GM19452 (cell line): Measurements from ENCODE around the gene BGLAP.
"Not testable (repeated sequence)": the region's sequence is repeated elsewhere in the genome, so short reads cannot be mapped to it uniquely, and the experiment has no call there.

Experiments
- ATAC-seq: cut with Tn5 transposase; IDR thresholded peaks from one replicate; pipeline ENCODE4 v1.9.1; 2021; ENCODE audit not compliant: unreplicated experiment

BGLAP gene

DNA sequence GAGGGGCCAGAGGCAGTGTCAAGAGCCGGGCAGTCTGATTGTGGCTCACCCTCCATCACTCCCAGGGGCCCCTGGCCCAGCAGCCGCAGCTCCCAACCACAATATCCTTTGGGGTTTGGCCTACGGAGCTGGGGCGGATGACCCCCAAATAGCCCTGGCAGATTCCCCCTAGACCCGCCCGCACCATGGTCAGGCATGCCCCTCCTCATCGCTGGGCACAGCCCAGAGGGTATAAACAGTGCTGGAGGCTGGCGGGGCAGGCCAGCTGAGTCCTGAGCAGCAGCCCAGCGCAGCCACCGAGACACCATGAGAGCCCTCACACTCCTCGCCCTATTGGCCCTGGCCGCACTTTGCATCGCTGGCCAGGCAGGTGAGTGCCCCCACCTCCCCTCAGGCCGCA lies at the start of gene BGLAP:
Gene BGLAP (plus strand): TSS at position 259 of the 400 bp plus-strand sequence. CDS start 48 bp downstream, at position 307.
- ATAC-seq, result no peak

DNA sequence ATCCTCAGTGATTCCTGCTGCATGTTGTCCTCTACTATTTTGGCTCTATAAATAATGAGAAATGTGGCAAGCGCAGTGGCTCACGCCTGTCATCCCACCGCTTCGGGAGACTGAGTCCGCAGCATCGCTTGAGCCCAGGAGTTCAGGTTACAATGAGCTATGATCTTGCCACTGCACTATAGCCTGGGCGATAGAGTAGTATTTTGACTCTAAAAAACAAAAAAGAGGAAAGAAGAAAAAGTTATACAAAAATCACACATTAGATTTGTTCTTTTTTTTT lies 48.8 kb upstream of the BGLAP start:
- ATAC-seq, result no peak

DNA sequence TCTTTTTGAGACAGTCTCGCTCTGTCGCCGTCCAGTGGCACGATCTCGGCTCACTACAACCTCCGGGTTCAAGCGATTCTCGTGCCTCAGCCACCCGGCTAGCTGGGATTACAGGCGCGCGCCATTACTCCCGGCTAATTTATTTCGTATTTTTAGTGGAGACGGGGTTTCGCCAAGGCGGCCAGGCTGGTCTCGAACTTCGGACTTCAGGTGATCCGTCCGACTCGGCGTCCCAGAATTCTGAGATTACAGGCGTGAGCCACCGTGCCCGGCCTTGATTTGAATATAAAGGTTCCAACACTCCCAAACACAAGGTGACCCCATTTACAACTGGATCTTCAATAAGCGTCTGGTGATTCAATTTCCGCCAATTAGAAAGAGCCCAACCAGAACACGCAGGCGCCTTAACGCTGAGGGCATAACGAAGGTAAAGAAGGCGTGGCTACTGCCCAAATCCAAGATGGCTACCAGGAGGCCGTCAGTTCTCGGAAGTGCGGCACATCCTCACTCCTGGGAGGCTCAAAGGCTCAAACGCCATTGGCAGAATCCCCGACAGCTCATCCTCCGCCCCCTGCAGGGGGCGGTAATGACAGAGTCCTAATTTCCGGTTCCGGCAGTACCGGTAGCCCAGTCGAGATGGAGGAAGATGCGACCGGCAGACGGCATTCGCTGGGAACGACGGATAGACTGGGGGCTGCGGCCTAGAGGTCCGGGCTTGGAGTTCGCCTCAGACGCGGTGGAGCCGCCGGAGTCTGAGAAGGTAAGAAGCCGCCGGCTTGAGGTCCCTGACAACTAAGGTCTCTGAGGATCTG lies 48.3 kb upstream of the BGLAP start, which contains the start of gene SLC25A44:
Gene SLC25A44 (plus strand): TSS at position 617 of the 812 bp plus-strand sequence. CDS start 5,744 bp downstream, outside the sequence.
- ATAC-seq, result peak; percentile 95

DNA sequence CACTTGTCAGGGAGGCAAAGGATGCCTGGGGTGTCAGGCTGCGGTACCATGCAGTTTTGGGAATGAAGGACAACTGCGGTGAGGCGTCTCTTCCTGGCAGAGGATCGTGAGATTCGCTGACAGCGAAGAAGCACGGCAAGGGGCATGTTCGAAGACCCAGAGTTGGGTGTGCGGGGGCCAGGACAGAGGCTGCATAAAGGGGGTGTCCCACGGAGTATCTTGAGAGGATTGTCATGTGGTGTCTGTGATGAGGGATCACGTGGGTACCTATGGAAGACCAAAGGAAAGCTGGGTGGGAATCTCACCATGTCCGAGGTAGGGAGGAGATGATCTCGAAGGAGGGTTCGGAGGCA lies 47.7 kb upstream of the BGLAP start:
- no peak for ATAC-seq

DNA sequence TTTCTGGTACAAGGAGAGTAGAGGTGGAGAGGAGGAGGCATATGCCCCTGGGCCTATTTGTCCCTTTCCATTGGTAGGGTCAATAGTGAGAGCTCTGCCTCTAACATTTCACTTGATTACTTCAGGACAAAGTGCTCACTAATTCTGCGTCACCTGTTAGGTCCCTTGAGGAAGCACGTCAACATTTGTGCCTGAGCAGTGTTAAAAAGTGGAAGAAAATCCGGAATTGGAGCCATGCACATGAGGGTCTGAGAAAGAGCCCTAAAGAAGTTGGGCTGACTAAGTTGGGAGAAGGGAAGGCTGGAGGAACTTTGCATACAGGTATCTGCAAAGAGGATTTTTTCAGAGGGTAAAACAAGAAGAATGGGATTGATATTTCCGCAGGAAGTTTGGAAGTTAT lies 46.1 kb upstream of the BGLAP start:
- ATAC-seq, result no peak

DNA sequence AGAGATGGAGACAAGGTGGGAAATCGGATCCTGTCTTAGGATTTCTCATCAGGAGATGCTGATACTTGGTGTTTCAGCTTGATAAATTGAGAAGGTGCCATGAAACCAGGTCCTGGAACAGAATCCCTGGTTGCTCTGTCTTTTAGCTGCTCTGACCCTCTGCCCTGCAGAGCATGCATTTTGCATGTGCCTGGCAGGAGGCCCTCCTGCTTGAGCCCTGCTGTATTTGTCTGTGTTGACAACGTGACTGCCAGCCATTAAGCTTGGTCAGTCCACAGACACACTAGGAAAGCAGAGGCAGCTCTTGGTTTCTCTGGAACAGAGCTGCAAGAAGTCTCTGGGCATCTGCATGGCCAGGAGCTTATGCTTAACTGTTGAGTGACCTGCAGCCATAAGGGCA lies 45.5 kb upstream of the BGLAP start:
- ATAC-seq, result no peak

DNA sequence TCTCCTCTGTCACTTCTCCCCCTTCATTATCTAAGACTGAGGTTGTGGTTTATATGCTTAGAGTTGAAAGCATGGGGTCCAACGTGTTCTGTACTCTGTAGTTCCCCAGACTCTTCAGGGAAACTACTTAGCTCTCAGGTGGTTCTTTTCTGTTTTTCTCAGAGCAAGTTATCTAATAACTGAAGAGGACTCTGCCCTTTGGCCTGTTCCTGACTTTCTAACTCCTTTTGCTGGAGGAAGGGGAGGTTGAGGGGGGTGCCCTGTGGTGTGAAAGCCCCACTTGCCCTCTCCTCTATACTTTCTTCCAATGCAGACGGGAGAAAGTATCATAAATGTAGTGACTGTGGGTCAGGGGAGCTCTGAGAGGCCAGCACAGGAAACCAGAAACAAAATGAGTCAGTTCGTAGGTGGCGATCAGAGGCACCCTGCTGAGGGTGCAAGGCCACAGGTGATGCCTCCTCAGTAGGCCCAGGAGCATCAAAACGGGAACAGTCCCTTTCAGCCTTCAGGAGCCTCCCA lies 43.1 kb upstream of the BGLAP start:
- ATAC-seq, result no peak

DNA sequence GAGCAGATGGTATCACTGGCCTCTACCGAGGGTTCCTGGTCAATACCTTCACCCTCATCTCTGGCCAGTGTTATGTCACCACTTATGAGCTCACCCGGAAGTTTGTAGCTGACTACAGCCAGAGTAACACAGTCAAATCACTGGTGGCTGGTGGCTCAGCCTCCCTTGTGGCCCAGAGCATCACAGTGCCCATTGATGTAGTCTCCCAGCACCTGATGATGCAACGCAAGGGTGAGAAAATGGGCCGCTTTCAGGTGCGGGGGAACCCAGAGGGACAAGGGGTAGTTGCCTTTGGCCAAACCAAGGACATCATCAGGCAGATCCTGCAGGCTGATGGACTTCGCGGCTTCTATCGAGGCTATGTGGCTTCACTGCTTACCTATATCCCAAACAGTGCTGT lies 41.9 kb upstream of the BGLAP start:
- ATAC-seq, result no peak

DNA sequence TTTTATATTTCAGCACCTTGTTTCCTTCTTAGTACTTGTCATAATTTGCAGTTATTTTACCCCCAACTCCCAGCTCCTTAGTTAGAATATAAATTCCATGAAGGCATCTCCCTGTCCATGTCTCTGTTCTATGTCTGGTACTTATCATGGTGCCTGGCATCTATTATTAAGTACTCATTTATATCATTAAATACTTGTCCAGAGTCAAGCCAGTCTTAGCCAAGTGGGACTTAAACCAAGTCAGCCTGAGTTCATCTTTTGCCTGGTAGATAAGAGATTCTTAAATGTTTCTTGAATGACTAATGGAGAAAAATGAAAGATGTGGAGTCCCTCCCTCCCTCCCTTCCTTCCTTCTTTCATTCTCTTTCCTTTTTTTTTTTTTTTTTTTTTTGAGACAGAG lies 38.7 kb upstream of the BGLAP start:
- ATAC-seq, result no peak

DNA sequence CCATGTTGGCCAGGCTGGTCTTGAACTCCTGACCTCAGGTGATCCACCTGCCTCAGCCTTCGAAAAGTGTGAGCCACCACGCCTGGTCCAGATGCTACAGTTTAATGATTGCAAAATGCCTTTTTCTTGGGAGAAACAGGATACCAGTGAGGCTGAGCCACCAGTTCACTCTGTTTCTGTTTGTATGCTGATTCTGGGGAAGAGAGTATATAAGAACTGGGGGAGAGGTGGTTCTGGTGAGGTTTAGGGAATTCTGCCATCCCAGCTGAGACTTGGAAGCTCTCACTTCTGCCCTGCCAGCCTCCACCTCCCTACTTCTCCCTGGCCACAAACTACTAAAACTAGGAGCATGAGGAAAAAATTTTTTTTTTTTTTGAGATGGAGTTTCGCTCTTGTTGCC lies 37.3 kb upstream of the BGLAP start:
- no peak for ATAC-seq

DNA sequence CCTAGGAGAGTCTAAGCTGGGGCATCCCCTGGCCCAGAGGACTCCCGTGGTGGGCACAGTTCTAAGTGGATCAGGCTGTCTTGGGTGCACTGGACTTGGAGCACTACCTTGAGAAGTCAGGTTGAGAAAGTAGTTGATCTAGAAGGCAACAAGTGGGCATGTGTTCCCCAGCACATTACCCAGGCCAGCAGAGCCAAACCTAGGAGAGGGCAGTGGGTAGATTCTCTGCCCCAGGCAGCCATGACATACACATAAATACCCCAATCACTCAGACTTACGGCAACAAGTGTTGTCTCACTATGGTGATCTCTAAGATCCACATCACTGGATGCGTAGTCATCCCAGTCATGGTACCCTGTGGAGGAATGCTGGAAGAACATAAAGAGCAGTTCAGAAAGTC lies 30.7 kb upstream of the BGLAP start:
- no peak for ATAC-seq

DNA sequence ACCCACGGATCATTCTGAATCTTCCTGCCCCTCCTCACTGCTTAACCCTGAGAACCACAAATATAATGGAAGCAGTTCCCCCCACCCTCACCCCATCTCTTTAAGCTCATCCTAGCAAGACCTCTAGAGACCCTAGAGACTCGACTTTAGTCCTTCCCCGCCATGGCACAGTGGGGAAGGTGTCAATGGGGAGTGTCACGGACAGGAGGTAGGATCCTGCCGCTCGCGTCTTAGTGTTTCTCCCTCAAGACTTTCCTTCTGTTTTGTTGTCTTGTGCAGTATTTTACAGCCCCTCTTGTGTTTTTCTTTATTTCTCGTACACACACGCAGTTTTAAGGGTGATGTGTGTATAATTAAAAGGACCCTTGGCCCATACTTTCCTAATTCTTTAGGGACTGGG lies 29.9 kb upstream of the BGLAP start:
- no peak for ATAC-seq

DNA sequence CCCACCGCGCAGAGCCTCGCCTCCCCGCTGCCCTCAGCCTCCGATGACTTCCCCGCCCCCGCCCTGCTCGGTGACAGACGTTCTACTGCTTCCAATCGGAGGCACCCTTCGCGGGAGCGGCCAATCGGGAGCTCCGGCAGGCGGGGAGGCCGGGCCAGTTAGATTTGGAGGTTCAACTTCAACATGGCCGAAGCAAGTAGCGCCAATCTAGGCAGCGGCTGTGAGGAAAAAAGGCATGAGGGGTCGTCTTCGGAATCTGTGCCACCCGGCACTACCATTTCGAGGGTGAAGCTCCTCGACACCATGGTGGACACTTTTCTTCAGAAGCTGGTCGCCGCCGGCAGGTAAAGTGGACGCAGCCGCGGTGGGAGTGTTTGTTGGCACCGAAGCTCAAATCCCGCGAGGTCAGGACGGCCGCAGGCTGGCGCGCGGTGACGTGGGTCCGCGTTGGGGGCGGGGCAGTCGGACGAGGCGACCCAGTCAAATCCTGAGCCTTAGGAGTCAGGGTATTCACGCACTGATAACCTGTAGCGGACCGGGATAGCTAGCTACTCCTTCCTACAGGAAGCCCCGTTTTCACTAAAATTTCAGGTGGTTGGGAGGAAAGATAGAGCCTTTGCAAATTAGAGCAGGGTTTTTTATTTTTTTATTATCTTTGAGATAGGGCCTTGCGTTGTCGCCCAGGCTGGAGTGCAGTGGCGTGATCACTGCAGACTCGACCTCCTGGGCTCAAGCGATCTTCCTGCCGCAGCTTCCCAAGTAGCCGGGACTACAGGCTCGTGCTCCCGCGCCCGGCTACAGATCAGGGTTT lies 28.9 kb upstream of the BGLAP start, which contains the start of gene PMF1:
Gene PMF1 (plus strand): TSS at position 175 of the 811 bp plus-strand sequence. CDS start 9 bp downstream, at position 184.
- peak; percentile 83 for ATAC-seq

DNA sequence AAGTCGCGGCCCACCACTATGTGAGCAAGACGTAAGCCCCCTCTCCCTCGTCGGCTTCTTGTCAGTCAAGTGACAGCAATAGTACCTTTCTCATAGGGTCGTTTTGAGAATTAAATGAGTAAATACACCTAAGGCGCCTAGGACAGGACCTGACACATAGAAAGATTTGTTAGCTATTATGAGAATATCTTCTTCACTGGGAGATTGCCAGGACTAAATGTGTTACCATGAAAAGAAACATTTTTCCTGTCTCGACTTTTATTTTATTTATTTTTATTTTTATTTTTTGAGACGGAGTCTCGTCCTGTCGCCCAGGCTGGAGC lies 28.4 kb upstream of the BGLAP start:
- ATAC-seq, result no peak

DNA sequence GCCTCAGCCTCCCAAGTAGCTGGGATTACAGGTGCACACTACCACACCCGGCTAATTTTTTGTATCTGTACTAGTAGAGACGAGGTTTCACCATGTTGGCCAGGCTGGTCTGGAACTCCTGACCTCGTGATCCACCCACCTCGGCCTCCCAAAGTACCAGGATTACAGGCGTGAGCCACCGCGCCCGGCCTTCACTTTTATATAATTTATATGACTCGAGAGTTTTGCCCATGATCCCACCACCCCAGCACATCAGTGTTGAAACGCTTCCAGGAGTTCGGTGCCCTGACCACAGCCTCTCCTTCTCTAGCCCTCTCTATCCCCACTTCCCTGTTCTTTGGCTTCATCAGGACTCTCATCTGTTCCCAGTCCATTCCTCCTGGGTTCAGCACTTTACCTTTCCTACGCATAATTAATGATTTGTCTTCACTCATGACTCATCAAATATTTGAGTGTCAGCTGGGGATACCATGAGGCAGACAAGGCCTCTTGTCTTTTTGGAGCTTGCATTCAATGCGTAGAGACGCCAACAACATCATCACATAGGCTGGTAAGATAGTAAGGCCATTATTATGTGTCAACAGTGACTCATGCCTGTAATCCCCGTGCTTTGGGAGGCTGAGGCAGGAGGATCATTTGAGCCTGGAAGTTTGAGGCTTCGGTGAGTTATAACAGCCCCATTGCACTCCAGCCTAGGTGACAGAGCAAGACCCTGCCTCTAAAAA lies 27.8 kb upstream of the BGLAP start:
- ATAC-seq, result no peak

DNA sequence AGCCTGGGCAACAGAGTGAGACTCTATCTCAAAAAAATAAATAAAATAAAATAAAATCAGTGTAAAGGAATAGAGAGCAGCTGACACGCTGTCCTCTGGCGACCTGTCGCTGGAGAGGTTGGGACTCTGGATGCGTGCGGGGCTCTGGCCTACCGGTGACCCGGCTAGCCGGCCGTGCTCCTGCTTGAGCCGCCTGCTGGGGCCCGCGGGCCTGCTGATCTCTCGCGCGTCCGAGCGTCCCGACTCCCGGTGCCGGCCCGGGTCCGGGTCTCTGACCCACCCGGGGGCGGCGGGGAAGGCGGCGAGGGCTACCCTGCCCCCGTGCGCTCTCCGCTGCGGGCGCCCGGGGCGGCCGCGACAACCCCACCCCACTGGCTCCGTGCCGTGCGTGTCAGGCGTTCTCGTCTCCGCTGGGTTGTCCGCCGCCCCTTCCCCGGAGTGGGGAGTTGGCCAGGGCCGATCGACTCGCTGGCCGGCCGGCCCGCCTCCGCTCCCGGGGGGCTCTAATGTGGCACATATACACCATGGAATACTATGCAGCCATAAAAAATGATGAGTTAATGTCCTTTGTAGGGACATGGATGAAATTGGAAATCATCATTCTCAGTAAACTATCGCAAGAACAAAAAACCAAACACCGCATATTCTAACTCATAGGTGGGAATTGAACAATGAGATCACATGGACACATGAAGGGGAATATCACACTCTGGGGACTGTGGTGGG lies 25.5 kb upstream of the BGLAP start:
- not testable (repeated sequence) for ATAC-seq

DNA sequence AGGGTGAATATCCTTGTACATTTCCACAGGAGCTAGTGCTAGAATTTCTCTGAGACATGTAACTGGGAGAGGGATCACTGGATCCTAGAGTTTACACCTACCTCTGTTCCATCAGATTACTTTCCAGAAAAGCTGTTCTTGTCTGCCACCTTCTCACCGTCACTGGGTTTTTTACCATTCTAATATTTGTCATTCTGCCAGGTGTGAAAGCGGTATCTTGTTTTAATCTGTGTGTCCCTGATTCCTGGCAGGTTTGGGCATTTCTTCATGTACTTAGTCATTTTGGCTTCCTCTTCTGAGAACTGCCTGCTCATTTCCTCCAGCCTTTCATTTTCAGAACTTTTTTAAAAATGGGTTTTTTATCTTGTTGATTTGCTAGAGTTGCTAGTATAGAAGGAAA lies 24.1 kb upstream of the BGLAP start:
- no peak for ATAC-seq

DNA sequence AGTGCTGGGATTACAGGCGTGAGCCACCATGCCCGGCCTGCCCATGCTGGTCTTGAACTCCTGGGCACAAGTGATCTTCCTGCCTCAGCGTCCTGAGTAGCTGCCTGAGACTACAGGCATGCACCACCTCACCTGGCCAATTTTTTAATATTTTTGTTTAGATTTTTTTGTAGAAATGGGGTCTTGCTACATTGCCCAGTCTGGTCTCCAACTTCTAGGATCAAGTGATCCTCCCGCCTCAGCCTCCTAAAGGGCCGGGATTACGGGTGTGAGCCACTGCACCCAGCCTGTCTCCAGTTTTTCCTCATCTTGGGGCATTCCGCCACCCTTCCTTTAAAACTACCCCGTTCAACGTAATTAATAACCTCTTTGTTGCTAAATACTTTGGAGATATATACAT lies 21.8 kb upstream of the BGLAP start:
- ATAC-seq, result no peak

DNA sequence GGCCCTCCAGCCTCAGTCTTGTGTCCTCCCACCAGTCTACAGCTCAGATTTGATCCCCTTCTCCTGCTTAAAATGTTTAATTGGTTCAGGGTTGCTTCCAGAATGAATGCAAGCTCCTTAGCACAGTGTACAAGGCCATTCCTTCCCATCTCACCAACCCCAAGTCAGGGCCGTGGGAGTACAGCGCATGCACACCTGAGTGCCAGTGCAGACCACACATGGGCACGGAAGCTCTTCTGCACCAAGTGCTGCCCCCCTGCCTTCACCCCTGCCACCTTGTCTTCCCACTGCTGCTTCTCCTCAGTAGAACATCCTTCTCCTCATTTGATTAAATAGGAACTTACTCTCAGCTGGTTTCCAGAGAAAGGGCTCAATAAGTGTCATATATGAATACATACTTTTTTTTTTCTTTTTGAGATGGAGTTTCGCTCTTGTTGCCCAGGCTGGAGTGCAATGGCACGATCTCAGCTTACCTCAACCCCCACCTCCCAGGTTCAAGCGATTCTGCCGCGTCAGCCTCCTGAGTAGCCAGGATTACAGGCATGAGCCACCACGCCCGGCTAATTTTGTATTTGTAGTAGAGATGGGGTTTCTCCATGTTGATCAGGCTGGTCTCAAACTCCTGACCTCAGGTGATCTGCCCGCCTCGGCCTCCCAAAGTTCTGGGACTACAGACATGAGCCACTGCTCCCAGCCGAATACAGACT lies 19.8 kb upstream of the BGLAP start:
- ATAC-seq, result no peak

DNA sequence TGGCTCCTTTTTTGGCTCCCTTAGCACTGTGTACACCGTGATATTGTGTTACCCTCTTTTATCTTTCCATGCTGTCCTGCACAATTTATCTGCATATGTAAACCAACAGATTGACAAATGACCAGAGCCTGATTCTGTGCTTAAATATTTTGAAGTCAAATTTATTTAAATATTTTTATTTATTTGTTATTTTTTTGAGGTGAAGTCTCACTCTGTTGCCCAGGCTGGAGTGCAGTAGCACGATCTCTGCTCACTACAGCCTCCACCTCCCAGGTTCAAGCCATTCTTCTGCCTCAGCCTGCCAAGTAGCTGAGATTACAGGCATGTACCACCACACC lies 16.3 kb upstream of the BGLAP start:
- no peak for ATAC-seq
